Esophagus muscularis mucosa (tissue), 4 donors: ENCODE measurements around the gene SSPN.

Experiments
- CTCF ChIP-seq, 3 experiments: fragments of 200-600 bp in 2 of 3; fragments of 450-650 bp in 1 of 3; sonication (generic) in 2 of 3; IDR thresholded peaks; one replicate each; pipeline ENCODE4 v1.5.1; 2017 to 2019; ENCODE audit warnings: antibody characterized with exemption in 3 of 3, mild to moderate bottlenecking in 2 of 3, moderate library complexity in 1 of 3
- EP300 ChIP-seq: sonication (generic); formaldehyde crosslinking; IDR thresholded peaks from one replicate; pipeline ENCODE4 v1.6.1; 2017; ENCODE audit warnings: antibody characterized with exemption
- POLR2A ChIP-seq: fragments of 450-650 bp; IDR thresholded peaks from one replicate; pipeline ENCODE4 v1.6.1; 2017; ENCODE audit warnings: antibody characterized with exemption, moderate library complexity, mild to moderate bottlenecking, low read depth
- POLR2AphosphoS5 ChIP-seq, 2 donors: sonication (generic); formaldehyde crosslinking; IDR thresholded peaks; one replicate each; pipeline ENCODE4 v1.6.1; 2017; ENCODE audit warnings: antibody characterized with exemption in 2 of 2

- TF ChIP-seq CTCF (IDR thresholded peaks at IDR 0.05) (no peak), POLR2AphosphoS5 (IDR thresholded peaks at IDR 0.05) (no peak), POLR2A (no peak), EP300 (no peak)
These were observed 70.2 kb downstream of the SSPN start for GRCh38 chr12:26265606-26266005.
